ENCODE results near the gene EIF2S1. TPM values are rescaled to one million over a fixed set of nuclear protein-coding genes. Genes with fewer than 3 reads are reported as not detected.
A peak's percentile ranks its signal among the peaks of the same experiment; 100 is the strongest.

The EIF2S1 gene
- total and polyA plus RNA-seq, 2 of the 13 experiments (the other 11 are each of a cell fraction or from before 2014, with no cell fraction given): 49.1 to 246 TPM

- TF ChIP-seq AHDC1 (CRISPR knock-in tag; IDR thresholded peaks at IDR 0.05; ENCODE audit: borderline replicate concordance) (no peak), NRL (CRISPR knock-in tag; IDR thresholded peaks at IDR 0.05; ENCODE audit: borderline replicate concordance) (no peak), PLSCR1 (CRISPR knock-in tag; IDR thresholded peaks at IDR 0.05; ENCODE audit: borderline replicate concordance) (no peak), ZNF687 (CRISPR knock-in tag; IDR thresholded peaks at IDR 0.05) (peak; percentile 85), HNF4G (IDR thresholded peaks at IDR 0.05; ENCODE audit: borderline replicate concordance, low read depth, low read length) (no peak), HNF4G (CRISPR knock-in tag; IDR thresholded peaks at IDR 0.05; ENCODE audit: borderline replicate concordance, low read depth) (peak; percentile 54; the same call in 1 of the 2 replicates), ATF3 (CRISPR knock-in tag; IDR thresholded peaks at IDR 0.05) (0 out of 2 replicates have a peak, but pooled peaks have one; percentile 16), HNF1B (CRISPR knock-in tag; IDR thresholded peaks at IDR 0.05) (peak; percentile 94), NFE2 (CRISPR knock-in tag; IDR thresholded peaks at IDR 0.05) (no peak), DRAP1 (CRISPR knock-in tag; IDR thresholded peaks at IDR 0.05) (peak; percentile 43; the same call in 1 of the 2 replicates), POGK (CRISPR knock-in tag; conservative IDR thresholded peaks at IDR 0.05) (peak; percentile 13; the same call in 1 of the 2 replicates), MLLT10 (CRISPR knock-in tag; IDR thresholded peaks at IDR 0.05) (no peak)
These were observed at the start of gene EIF2S1, which contains the start of gene ATP6V1D (continued) for GRCh38 chr14:67359775-67360469.
